Right forelimb (tissue), 1 donor: ENCODE results near the gene ALDH1L1.
A peak's percentile ranks its signal among the peaks of the same experiment; 100 is the strongest.

Experiments used
- DNase-seq: peaks from one replicate; pipeline ENCODE4 v3.0.0-alpha.2; 2018

The ALDH1L1 gene

DNA sequence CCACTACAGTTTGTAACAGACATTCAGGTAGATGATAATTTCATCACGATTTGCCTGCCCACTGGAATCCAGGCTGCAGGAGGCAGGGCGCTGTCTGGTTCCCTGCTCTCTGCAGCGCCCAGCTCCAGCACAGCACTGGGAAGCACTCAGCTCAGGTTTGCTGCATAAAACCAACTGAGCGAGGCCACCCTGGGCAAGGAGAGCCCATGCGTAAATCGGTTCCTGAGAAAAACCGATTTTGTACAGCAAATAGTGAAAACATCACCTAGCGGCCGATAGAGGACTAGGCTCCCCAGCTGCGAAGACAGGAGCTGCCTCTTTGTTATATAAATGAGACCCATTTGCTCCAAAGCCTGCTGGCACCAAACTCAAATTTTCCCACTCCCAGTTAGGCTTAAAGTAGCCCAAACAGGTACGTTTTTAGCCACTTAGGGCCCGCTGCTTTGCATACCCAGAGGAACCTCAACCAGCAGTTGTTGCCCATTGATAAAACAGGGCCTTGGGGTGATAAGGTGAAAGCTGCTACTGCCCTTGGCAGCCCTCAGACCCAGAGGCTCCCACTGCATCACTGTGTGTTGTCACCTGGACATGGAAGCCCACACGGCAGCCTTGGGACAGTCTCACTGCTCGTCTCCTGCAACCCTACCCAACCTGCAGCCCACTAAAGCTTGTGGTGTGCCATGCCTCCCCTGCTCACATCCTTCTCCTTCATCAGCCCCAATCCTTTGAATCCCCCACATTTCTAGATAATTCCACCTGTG lies 47.5 kb downstream of the ALDH1L1 start:
- peak; percentile 32 for DNase-seq

GRCh38 chr3:126131881-126132750 lies 48.3 kb downstream of the ALDH1L1 start:
- peak; percentile 29 for DNase-seq

DNA sequence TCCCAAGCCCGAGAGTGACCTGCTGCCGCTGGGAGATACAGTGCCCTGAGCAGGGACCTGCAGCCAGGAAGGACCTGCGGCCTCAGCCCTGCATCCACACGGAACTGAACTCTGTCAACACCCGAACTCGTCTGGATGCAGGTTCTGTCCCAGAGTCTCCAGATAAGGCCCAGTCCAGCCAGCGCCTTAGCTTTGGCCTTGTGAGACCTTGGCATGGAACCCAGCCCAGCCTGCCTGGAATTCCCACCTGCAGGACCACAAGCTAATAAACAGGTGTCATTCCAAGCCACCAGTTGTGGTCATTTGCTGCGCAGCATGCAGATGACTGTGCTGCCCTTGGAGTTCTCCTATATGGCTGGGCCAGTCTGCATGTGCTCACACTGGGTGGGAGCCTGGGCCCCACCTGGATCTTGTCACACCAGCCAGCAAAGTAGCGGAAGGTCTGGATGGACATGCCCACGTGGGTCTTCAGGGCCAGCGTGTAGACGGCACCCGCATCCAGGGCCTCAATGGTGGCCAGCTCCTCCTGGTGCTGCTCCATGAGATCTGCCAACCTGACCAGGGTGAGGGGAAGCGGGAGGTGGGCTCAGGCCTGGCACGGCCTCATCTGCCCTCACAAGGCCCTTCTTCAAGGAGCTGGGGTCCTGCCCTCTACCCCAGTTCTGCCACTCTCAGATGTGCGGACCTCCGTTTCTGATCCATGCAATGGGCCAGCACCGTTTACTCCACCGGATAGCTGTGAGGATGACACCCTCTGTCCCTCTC lies 49.2 kb downstream of the ALDH1L1 start:
- peak; percentile 27 for DNase-seq

GRCh38 chr3:126130081-126130855 lies 50.1 kb downstream of the ALDH1L1 start:
- peak; percentile 35 for DNase-seq

DNA sequence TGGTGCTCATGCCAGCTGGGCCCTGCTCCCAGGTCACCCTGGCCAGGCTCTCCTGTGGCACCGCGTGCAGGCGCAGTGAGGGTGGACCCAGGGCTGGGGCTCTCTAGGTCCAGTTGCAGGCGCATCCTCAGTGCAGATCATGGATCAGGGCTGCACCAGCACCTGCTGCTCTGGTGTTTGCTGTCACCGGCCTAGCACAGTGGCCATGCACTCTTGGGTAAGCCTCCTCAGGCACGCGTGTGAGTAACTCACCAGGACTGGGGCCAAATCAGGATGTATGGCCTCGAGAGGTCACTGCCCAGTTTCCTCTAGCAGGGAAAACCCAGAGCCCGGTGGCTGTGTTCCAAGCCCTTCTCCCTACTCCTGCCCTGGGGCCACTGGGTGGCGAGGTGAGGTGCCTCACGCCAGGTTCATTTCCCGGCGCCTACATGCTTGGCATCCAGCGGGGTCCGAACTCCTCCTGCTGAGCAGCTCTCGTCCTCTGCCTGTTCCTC lies 50.9 kb downstream of the ALDH1L1 start:
- peak; percentile 38 for DNase-seq

DNA sequence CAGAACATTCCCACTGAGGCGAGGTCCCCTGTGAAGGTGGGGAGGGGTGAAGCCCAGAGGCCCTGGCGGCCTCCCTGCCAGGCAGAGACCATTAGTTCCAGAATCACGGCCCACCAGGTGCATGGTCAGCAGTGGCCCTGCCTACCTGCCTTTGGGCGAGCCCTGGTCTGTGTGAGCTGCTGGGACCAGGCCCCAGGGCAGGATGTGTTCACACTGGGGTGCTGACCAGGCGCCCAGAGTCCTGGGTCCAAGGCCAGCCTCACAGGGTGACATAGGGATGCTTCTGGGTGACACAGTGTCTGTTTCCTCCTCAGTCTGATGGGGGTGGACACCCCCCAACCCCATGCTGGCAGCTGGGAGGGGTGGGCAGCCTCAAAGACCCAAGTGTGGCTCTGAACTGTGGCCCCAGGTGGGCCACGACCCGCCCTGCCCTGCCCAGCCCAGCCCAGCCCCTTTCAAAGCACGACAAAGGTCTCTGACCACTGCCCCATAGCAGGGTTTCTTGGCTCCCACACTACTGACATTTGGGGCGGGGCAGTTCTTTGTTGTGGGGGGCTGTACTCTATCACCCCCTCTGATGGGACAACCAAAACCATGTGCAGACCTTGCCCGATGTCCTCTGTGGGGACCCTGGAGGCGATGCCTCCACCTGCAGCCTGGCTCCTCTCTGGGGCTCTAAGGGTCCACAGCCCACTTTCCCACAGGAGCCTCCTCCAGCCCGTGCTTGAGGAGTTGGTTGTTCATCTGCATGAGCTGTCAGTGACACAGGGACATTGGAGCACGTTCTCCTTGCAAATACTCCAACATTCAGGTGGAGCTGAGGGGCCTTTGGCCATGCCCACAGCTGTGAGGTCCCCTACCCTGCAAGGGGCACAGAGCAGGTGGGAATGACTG lies 51.6 kb downstream of the ALDH1L1 start:
- DNase-seq: peak; percentile 28

GRCh38 chr3:126127904-126128303 lies 52.5 kb downstream of the ALDH1L1 start:
- DNase-seq: peak; percentile 16

DNA sequence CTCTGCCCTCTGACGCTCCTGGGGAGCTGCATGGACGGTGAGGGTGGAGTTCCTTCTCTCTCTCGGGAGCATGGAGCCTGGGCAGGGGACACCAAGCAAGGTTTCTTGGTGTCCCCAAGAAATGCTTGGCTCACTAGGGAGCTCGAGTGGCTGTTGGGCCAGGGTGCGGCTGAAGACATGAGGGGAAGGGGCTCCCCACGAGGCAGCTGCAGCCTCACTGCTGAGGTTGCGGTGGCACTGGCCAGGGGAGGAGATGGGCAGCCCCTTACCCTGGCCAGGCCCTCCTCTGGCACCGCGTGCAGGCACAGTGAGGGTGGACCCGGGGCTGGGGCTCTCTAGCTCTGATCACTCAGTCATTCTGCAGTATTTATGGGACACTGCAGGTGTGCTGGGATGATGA lies 52.9 kb downstream of the ALDH1L1 start:
- peak; percentile 18 for DNase-seq

- DNase-seq: peak; percentile 16
Observed at GRCh38 chr3:126126811-126127431, 53.5 kb downstream of the ALDH1L1 start.

DNA sequence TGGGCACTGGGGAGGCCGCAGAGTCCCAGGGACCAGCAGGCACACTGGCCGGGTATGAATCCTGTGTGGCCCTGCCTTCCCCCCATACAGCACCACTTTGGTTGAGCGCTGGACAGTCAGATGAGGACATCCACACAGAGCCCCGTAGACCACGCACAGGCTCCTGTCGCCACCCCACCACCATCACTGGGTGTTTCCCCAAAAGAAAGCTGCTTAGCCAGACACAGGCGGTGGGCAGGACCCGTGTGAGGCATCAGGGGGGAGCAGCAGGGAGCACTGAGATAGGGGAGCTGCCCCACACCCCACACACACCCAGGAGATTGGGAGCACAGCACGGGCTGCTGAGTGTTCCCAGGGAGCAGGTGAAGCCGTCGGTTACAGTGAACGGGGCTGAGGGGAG lies 54.1 kb downstream of the ALDH1L1 start:
- DNase-seq: peak; percentile 13

- DNase-seq: peak; percentile 5
Observed at GRCh38 chr3:126125781-126126251, 54.6 kb downstream of the ALDH1L1 start.

GRCh38 chr3:126125341-126125740 lies 55.0 kb downstream of the ALDH1L1 start:
- peak; percentile 34 for DNase-seq

DNA sequence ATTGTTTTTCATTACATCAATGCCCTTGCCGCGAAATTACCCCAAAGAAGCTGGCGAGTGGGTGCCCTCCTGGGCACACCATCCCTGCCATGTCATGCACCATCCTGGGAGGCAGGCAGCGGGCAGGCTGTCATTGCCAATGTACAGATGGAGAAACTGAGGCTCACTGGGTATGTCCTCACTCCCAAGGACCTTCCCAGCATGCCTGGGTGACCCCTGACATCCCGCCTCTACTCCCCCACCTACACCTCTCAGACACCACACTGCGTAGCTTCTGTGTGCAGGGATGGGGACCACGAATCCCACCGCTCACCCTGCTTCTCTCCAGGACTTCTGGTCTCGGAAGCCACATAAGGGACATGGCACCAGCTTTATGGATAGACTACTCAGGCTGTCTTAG lies 55.5 kb downstream of the ALDH1L1 start:
- DNase-seq: no peak

DNA sequence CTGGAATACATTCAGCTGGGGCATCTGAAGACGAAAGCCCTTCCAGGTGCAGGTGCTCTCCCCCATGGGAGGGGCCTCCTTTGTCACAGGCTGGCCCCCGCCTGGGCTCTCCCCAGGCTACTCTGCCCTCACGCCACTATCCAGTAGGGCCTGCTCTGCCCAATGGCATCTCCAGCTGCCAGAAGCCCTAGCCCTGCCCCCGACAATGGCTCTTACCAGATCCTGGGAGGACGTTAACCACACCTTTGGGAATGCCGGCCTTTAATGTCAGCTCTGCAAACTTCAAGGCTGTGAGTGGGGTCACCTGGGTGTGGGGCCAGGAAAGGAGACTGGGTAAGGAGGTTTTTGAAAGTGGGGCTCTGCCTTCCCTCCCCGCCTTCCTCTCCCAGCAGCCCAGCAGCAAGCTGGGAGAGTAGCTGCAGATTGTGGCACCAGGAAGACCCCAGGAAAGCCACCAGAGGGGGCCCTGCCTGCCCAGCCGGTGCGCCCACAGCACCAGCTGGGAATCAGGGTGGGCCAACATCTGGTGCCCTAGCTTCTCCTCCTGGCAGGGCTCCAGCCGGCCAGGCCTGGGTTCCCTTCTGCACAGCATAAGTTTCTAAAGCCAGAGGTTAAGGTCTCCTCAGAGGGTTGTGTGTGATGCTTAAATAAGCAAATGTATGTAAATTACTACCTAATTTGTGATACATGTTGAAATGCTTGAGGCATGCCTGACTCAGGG lies 56.1 kb downstream of the ALDH1L1 start:
- peak; percentile 46 for DNase-seq

DNA sequence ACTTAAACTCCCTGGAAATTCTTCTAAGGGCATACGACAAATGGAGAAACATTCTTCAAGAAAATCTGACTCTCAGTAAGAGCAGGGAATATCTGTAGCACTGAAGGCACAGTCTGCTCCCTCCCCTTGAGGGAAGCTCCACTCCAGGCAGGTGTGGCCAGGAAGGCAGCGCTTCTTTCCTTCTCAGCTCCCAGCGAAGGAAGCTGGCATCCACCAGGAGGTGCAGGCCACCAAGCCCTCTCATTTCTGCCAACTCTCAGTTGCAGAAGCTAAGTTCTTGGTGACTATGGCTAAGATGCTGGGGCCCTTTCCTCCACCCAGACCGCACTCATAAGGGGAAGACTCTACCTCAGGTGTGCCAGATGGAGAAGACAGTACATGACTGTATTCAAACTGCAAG lies 58.8 kb downstream of the ALDH1L1 start:
- peak; percentile 34 for DNase-seq

DNA sequence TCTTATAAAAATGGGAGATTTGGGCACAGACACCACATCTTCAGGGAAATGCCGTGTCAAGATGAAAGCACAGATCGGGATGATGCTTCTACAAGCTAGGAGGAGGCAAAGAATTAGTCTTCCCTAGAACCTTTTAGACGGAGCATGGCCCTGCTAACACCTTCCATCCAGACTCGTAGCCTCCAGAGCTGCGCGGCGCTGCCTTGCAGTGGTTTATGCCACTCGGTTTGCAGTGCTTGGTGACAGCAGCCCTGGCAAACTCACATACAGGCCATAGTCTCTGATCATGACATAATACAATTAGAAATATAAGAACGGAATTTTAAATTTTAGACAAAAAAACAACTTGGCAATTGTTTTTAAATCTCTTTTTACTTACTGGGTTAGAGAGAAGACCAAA lies 59.3 kb downstream of the ALDH1L1 start:
- DNase-seq: peak; percentile 30

DNA sequence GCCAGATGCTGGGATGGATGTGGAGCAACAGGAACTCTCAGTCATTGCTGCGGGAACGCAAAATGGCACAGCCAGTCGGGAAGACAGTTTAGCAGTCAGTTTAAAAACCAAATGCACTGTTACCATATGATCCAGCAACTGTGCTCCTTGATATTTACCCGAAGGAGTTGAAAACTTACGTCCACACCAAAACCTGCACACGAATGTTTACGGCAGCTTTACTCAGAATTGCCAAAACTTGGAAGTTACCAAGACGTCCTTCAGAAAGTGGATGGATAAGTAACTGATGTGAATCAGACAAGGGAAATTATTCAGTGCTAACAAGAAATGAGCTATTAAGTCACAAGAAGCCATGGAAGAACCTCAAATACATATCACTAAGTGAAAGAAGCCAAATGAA lies 60.4 kb downstream of the ALDH1L1 start:
- DNase-seq: peak; percentile 23

DNA sequence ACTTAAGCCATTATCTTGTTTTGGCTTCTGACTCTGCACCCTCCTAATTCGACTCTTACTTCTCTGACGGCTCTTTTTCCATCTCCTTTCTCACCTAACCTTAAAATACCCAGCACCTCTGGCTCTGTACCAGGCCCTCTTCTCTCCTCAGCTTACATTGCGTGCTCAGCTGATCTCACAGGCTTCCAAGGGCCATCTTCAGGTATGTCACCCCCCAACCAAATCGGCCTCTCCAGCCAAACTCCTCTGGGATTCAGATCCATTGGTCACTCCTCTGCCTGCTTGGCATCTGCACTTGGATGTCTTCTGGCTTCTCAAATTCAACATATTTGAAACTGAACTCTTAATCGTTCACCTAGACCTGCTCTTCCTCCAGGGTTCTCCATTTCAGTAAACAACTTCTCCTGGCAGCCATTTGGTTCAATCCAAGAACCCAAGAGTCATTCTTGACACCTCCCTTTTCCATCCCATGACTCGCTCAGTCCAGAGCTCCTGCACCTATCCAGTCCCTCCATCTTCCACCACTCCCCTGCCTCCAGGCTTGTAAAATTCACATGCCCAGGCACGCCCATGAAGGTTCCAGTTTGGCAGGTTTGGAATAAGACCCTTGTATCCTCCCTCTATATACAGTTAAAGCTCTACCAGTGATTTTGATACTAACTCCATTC lies 61.2 kb downstream of the ALDH1L1 start:
- DNase-seq: peak; percentile 10

DNA sequence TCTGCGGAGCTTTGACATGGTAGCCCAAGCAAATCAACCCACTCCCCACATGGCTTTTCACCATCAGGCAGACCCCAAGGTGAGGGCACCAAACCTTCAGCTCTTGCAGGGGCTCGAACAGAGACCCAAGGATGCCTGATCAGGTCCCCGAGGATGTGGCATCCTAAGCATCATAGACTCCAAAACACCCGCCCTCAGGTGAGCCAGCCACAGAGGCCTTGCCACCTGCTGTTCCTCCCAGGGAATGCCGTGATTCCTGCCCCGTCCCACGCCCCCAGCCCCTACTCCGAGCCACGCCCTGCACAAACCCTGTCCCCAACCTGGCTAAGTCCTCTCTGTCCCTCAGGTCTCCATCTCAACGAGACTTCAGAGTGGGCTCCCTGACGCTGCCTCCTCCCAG lies 61.8 kb downstream of the ALDH1L1 start:
- no peak for DNase-seq
